ENCODE data around the gene SLC35F3. TPM values are rescaled to one million over a fixed set of nuclear protein-coding genes. Genes with fewer than 3 reads are reported as not detected.
A peak's percentile ranks its signal among the peaks of the same experiment; 100 is the strongest.

SLC35F3 gene
- total and polyA plus RNA-seq, 9 of the 15 experiments (the other 6 are each of a cell fraction or from before 2014, with no cell fraction given): 0.04 to 0.07 (median 0.04) TPM; not detected in 6

GRCh38 chr1:233981042-233981675, 76.7 kb downstream of the SLC35F3 start:
- H3K4me1 ChIP-seq (replicated peaks in 1 of 2; ENCODE audit: control insufficient read depth in 2 of 2, insufficient read depth in 2 of 2, low read length in 2 of 2): no peaks in the 10 kb centered on the region; a peak in 1 of 5 replicates
- DNase-seq (ENCODE audit: extremely low read depth in 1 of 4, low spot score in 3 of 4) (no peak), ATAC-seq (no peak), FAIRE-seq (no peak)
- in situ Hi-C loops (cut with MboI): no loop called here
- ChIA-PET POLR2A (no interaction called here), CTCF (ENCODE audit: low intra/inter-chr PET ratio) (no interaction called here)
- no TSS peak for BruUV-seq (replicated peaks)
- H4K20me1 ChIP-seq (replicated peaks; ENCODE audit: control insufficient read depth, insufficient read depth, low read length): no peaks in the 10 kb centered on the region
- H3K9me3 ChIP-seq (replicated peaks; ENCODE audit: control insufficient read depth, insufficient read depth, low read depth, low read length): no peaks in the 10 kb centered on the region
- no peaks in the 10 kb centered on the region for H3K36me3 ChIP-seq (ENCODE audit: control insufficient read depth, insufficient read depth, low read length)
- intact Hi-C loops (cut with micrococcal nuclease): no loop called here
- H3K9me1 ChIP-seq (ENCODE audit: control insufficient read depth, insufficient read depth, low read length): no peaks in the 10 kb centered on the region
- peak; percentile 56 for TF ChIP-seq RAD51 (IDR thresholded peaks at IDR 0.05; ENCODE audit: borderline replicate concordance, low read depth)
- TF ChIP-seq CEBPB (tag; IDR thresholded peaks at IDR 0.05): peak; percentile 66
- TF ChIP-seq USF2 (CRISPR knock-in tag; IDR thresholded peaks at IDR 0.05): peak; percentile 66
- TF ChIP-seq CEBPG (CRISPR knock-in tag; IDR thresholded peaks at IDR 0.05): no peak
- peak; percentile 31 to 60; a peak in 2 of 4 replicates for TF ChIP-seq CEBPG (tag; conservative IDR thresholded peaks at IDR 0.05 in 1 of 2, IDR thresholded peaks at IDR 0.05 in 1 of 2)
- TF ChIP-seq RBM15 (IDR thresholded peaks at IDR 0.05; ENCODE audit: insufficient read depth, low read length): no peak
- TF ChIP-seq PHTF2 (CRISPR knock-in tag; IDR thresholded peaks at IDR 0.05): no peak
- peak; percentile 68 for TF ChIP-seq TFE3 (CRISPR knock-in tag; IDR thresholded peaks at IDR 0.05)
- no peak overlapping the region for H2AFZ ChIP-seq (ENCODE audit: low read depth, low read length)
- no peak overlapping the region for H3K27ac ChIP-seq (ENCODE audit: extremely low read depth, low read depth, low read length)
- 15% methylated on average over 10 of the region's 10 CpGs for WGBS (ENCODE audit: insufficient coverage, low coverage, missing lambda C conversion rate)
- H3K4me2 ChIP-seq (ENCODE audit: insufficient read depth, low read length): no peak overlapping the region
- no peak overlapping the region for H3K4me3 ChIP-seq
- peaks cover 5 to 25% of the 10 kb centered on the region in 2 experiments; a peak in 4 of 5 replicates for H3K27me3 ChIP-seq (ENCODE audit: control insufficient read depth in 2 of 2, insufficient read depth in 2 of 2, low read length in 2 of 2)
- H3K79me2 ChIP-seq (ENCODE audit: control insufficient read depth, insufficient read depth, low read length): no peaks in the 10 kb centered on the region
- H3K9ac ChIP-seq (ENCODE audit: insufficient read depth in 1 of 2, low read depth in 2 of 2, low read length in 2 of 2): no peak overlapping the region

All from K562 (cell line).